ENCODE results near the gene MAN2A1.
"Not testable (repeated sequence)": the region's sequence is repeated elsewhere in the genome, so short reads cannot be mapped to it uniquely, and the experiment has no call there.

Gene MAN2A1

DNA sequence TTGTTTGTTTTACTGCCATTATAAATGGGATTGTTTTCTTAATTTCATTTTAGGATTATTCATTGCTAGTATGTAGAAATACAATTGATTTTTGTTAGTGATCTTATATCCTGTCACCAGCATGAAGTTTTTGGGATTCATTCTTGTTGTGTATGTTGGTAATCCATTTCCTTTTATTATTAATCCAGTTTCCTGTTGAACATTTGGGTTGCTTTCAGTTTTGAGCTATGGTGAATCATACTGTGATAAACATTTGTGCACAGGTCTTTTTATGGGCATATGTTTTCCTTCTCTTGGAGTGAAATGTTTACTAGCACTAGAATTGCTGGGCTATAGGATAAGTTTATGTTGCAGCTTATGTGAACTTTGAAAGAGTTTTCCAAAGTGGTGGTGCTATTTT is 69.6 kb downstream of the MAN2A1 start:
- no peak for DNase-seq

- DNase-seq = not testable (repeated sequence)
Measured at GRCh38 chr5:109760130-109760529, 70.4 kb downstream of the MAN2A1 start.

GRCh38 chr5:109762821-109763220 is 73.1 kb downstream of the MAN2A1 start:
- no peak for DNase-seq

- no peak for DNase-seq
Measured at GRCh38 chr5:109767184-109767995, 77.7 kb downstream of the MAN2A1 start.

GRCh38 chr5:109767997-109768396 is 78.3 kb downstream of the MAN2A1 start:
- DNase-seq = no peak

DNA sequence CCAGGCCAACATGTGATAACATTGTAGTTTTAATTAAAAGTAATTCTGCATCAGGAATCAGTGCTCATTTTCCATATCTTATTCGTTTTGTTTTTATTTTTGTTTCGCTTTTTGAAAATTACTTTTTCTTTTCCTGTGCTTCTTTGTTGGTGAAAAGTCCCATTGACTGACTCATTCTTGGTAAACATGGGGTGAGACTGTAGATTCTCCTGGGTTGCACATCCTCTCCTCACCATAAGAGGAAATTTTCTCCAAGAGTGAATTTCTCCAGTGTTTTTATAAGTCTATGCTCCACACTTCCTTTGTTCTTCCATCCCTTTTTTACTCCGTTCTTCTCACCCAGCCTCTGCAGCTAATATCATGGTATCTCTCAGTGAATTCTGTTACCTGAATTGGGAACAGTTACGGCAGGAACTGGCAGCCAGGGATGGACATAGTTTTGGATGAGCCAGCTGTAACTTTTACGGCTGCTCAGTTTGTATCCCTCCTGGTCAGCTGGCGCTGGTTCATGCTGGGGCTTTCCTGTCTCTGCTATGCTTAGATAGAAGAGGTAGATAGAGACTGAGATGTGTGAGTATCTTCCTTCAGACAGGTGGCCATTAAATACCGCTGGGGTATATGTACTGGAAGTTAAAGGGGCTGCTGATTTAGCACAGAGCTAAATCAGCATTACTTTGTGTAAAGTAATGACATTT is 80.0 kb downstream of the MAN2A1 start:
- DNase-seq = no peak

- no peak for DNase-seq
Measured at GRCh38 chr5:109775130-109775529, 85.4 kb downstream of the MAN2A1 start.

DNA sequence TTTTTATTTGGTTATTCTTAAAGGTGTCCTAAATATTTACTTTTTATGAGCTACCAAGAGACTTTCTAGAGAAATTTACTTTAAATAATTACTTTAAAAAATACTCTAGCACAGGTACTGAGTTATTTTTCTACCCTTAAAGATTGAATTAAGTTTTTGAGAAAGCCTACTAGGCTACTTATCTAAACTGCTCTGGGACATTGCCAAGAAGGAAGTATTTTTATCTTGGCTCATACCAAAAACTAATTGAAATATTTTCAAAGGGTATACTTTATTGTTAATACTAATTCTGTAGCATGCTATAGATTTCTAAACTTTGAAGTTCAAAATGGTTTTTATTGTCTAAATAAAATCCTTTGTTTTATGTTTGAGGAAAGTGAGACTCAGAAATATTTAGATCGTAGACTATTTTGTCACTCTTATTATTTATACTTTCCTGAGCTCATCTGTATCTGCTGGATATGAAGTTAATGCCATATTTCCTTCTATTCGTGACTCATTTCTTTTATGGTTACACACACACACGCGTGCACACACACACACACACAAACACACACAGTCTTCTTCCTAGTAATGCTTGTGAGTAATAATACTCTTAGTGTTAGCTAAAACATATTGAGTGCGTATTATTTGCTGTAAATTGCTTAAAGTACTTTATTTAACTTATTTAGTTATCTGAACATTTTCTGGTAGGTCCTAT is 89.5 kb downstream of the MAN2A1 start:
- no peak for DNase-seq

DNA sequence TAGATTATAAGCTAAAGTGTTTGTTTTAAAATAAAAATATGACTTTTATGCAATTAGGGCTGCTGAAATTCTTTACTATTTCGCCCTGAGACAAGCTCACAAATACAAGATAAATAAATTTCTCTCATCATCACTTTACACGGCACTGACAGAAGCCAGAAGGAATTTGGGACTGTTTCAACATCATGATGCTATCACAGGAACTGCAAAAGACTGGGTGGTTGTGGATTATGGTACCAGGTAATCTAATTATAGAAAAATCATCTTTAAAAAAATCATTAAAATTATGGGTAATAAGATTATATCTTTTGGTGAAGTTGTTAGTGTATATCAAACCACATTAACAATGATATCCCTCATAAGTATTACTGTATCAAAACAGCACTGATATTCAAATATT is 95.0 kb downstream of the MAN2A1 start:
- no peak for DNase-seq

- DNase-seq = no peak
Measured at GRCh38 chr5:109786206-109786855, 96.6 kb downstream of the MAN2A1 start.

DNA sequence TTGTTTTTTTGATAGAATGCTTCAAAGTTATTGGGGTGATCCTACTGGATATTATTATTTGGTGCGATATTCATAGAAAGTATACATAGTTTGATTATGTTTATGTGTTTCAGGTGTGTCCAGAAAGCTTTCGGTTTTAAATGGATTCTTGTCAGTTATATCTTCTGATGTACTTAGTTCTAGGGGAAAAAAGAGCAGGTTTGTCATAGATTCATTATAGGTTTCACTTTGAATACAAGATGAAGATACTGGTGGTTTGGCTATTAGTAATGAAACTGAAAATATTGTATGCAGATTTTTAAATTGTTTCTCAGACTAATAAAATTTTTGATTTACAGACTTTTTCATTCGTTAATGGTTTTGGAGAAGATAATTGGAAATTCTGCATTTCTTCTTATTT is 98.9 kb downstream of the MAN2A1 start:
- no peak for DNase-seq

DNA sequence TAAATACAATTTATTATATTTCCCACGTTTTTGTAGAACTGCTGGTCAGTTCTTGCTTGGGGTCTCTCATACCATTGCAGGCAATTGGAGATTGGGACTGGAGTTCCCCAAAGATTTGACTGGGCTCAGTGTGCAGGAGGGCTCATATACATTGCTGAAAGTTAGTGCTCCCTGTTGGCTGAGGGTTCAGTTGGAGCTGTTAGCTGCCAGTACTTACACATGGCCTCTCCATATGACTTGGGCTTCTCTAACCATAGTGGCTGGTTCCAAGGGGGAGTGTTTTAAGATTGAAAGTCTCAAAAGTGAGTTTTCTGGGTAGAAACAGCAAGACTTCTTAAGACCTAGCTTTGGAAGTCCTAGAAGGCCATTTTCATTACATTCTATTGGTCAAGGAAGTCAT is 102.9 kb downstream of the MAN2A1 start:
- DNase-seq = no peak

DNA sequence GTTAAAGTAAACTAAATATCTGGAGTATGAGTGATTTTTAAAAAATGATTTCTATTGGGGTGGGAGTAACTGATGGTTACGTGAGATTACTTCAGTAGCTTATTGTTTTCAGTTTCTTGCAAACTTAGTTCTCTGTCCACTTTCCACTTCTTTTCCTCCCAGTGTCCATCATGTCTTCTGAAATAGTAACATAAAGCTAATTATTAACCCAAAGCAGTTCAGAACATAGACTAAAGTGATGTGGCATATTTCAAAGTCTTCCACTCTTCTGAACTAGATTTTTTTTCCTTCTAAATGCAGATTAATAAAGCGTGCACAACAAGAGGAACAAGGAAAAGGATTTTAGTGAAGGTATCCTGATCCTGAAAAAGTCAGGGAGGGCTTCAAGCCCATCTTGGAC is 114.1 kb downstream of the MAN2A1 start:
- no peak for DNase-seq

- no peak for DNase-seq
Measured at GRCh38 chr5:109805472-109805871, 115.7 kb downstream of the MAN2A1 start.

- no peak for DNase-seq
Measured at GRCh38 chr5:109805883-109806282, 116.2 kb downstream of the MAN2A1 start.

DNA sequence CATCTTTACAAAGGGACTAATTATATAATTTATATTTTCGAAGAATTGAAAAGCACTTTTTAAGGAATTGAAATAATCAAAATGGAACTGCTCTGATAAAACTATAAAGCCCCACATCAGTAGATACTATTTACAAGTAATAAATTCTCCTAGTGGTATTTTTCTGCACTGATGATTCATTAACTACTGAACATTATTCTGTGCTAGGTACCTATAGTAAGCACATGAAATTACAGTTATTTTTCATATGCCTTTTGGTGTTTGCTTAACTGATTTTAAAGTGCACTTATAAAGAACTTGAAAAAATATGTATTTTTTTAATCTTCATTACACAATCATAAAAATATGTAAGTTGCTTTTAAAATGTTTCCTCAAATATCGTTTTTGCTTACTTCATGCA is 123.0 kb downstream of the MAN2A1 start:
- DNase-seq = no peak

- DNase-seq = no peak
Measured at GRCh38 chr5:109816732-109817131, 127.0 kb downstream of the MAN2A1 start.

- DNase-seq = no peak
Measured at GRCh38 chr5:109819878-109820277, 130.2 kb downstream of the MAN2A1 start.

- no peak for DNase-seq
Measured at GRCh38 chr5:109823597-109823996, 133.9 kb downstream of the MAN2A1 start.

- no peak for DNase-seq
Measured at GRCh38 chr5:109825450-109825849, 135.7 kb downstream of the MAN2A1 start.

DNA sequence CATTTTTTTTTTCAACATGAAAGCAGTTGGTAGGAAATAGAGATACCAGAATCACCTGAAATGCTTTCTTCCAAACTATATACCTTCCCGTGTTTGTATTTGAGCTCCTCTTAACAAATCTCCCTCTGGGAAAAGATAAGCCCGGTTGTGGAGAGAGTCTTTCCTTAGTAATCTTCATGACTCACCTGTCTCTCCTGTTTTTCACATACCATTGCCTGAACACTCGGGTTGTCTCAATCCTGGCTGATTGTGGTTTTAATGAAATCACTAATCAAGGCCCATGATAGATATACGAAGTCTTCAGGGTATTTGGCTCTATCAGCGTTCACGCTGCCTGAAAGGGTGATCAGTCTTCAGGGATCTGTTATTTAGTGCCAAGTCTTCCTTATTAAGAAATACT is 136.7 kb downstream of the MAN2A1 start:
- DNase-seq = no peak

DNA sequence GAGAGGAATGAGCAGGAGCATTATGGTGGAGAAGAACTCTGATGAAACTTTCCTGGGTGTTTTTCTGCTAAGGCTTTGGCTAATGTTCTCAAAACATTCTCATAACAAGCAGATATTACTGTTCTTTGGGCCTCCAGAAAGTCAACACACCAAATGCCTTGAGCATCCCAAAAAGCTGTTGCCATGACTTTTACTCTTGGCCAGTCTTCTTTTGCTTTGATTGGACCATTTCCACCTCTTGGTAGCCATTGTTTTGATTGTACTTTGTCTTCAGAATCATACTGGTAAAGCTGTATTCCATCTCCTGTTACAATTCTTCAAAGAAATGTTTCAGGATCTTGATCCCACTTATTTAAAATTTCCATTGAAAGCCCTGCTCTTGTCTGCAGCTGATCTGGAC is 139.6 kb downstream of the MAN2A1 start:
- no peak for DNase-seq

DNA sequence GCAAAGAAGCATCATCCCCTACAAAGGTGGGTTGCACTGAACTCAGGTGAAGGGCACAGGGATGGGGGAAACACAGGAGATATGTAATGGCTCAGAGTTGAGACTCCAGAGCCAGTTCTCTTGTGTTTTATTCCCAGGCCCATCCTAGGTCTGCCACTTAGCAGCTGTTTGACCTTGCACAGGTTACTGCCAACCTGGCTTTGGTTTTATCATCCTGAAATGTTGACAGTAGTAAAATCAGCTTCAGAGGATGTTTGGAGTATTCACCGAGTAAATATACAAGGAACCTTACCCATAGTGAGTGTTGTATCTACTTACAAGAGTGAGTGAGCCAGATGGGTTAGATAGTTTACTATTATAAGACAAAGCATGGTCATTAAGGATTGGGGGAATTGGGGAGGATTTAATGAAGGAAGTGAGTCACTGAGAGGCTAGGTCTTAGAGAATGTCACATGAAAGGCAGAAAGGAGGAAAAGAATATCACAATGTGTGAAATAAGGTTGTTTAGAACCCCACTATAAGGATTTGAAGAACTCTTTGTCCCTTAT is 141.3 kb downstream of the MAN2A1 start:
- no peak for DNase-seq
